Kidney glomerular epithelial cell (primary cell): ENCODE measurements around the gene SRRT.
A peak's percentile ranks its signal among the peaks of the same experiment; 100 is the strongest.
"Not testable (repeated sequence)": the region's sequence is repeated elsewhere in the genome, so short reads cannot be mapped to it uniquely, and the experiment has no call there.

Source experiments
- DNase-seq: peaks from one replicate; lab custom pipeline; 2025; lab: John Stamatoyannopoulos, UW

The SRRT gene

DNA sequence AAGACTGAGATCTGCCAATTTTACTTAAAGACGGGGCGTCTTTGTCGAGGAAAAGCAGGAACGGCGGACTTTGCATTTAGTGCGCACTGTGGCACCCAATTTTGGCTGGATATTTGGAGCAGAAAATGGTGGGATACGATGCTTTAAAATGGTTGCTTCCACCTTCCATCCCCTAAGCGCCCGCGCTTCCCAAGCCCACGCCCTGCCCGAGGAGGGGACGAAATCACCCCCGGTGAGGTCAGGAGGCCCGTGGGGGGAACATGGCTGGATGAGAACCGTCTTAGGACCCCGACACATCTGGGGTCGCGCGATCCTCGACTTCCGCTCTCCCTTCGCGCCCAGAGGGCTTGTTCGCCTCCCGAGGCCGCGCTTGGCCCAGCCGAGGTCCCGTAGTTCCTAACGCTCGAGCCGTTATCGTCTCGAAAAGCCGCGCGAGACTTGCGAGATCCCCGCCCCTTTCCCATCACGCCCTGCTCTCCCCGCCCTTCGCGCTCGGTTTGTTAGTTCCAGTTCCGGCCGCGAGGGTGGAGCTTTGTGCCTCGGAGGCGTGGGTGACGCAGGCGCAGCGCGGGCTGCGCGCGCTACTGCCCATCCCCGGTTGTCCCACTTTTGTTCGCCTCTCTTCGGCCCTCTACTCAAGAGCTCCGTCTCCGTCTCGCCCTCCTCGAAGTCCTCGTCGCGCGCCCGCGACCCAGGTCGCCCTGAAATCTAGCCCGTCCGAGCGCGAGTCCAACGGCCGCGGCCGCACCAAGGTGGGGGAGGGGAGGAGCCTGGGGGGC, at the start of gene SRRT:
Gene SRRT (plus strand): TSS at position 527 of the 779 bp plus-strand sequence. CDS start 488 bp downstream, outside the sequence.
- DNase-seq, result peak; percentile 95

- DNase-seq, result no peak
Measured at GRCh38 chr7:100825215-100825671, 49.7 kb upstream of the SRRT start.

GRCh38 chr7:100825751-100826513, 49.0 kb upstream of the SRRT start:
- DNase-seq, result no peak

DNA sequence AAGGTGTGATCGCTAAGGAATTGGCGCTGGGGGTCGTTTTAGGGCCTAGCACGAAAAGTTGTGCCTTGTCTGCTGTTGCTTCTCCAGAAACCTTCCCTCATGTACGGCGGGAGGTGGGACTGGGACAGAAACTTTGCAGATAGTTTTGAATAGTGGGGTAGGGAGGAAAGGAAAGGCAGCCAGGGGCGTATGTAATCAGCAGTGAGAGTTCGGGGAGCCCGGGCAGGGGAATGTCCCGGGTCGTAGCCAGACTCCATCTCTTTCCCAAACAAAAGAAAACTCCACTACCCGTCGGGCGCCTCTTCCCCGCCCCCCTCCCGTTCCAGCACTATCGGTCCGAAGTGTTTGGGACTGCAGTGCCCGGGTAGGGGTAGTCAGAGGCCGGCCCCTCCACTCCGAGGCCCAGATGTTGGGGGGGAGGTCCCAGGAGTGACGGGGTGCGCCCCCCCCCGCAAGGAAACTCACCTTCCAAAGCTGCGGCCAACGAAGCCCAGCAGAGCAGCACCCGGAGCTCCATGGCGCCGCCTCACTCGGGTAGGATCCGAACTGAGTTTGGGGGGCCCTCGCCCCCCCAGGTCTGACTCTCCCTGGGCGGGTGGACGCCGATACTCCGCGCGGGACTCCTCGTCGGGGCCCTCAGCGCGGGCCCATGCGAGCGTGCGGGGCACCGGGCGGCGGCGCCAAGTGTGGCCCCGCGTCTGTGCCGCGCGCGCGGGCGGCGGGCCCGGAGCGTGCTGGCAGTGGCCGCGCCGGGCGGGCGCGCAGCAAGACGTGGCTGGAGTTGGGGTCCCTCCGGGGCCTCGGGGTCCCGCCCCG, 48.2 kb upstream of the SRRT start:
- no peak for DNase-seq

GRCh38 chr7:100827330-100828226, 47.3 kb upstream of the SRRT start, which contains the start of gene EPHB4:
Gene EPHB4, minus strand, starts transcription at chr7:100827523. Its CDS starts 493 bp downstream, at chr7:100827030.
- DNase-seq, result peak; percentile 75

GRCh38 chr7:100829150-100829716, 45.7 kb upstream of the SRRT start:
- DNase-seq, result no peak

DNA sequence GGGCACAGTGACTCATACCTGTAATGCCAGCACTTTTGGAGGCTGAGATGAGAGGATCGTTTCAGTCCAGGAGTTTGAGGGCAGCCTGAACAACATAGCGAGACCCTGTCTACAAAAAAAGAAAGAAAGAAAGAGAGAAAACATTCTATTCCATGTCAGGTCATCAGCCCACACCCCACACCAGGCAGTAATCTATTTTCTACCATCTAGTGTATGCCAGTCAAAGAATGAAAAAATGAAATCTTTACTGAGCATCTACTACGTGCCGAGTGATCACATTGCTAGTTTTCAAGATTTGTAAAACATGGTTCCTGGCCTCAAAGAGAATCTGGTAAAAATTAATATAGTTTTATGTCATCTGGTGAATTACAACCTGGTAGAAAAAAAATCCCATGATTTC, 44.5 kb upstream of the SRRT start:
- no peak for DNase-seq

DNA sequence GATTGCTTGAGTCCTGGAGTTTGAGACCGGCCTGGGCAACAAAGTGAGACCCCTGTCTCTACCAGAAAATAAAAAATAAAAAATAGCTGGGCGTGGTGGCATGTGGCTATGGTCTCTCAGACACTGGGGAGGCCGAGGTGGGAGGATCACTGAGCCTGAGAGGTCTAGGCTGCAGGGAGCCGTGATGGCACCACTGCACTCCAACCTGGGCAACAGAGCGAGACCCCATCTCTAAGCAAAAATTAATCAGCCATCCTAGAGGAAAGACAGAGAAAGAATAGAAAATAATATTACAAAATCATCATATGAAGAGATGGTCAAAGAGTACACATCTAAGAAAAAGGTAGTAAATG, 42.6 kb upstream of the SRRT start:
- DNase-seq, result no peak

DNA sequence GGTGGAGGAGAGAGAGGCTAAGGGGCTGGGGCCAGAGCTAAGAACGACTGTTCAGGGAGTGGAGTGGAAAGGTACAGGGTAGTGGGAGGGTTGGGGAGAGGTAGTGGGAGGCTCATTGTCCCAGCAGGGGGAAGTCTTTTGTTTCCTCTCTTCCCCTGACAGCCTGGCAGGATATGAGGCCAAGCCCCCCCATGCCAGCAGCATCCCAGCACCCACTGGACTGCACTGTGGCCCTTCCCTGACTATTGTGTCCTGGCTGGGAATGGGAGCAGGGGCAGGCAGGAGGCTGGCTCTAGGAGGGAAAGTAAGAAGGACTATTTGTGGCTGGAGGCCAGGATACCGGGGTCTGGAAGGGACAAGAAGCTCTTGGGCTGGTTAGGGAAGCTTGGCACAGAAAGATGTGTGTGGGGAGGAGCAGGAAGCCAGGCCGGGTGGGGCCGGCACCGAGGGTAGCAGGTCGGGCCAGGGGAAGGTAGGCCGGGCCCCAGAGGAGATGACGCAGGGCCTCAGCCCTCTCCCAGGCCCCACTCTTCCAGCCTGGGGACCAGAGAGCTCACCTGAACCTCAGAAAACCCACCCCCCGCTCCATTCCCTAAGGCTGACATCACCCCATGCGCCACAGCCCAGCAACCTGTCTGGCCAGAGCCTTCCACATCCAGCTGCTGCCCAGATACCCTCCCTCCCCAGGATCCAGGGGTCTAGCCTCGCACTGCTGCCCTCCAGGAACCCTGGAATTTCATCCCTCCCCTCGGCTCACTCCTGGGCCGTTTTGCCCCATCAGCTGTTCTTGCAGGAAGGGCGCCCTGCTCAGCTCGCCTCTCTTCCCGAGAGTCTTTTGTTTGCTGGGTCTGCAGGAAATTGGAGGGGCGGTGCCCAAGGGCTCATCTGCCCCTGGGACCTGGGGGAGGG, 38.7 kb upstream of the SRRT start:
- DNase-seq, result no peak

GRCh38 chr7:100836812-100837098, 38.1 kb upstream of the SRRT start:
- no peak for DNase-seq

DNA sequence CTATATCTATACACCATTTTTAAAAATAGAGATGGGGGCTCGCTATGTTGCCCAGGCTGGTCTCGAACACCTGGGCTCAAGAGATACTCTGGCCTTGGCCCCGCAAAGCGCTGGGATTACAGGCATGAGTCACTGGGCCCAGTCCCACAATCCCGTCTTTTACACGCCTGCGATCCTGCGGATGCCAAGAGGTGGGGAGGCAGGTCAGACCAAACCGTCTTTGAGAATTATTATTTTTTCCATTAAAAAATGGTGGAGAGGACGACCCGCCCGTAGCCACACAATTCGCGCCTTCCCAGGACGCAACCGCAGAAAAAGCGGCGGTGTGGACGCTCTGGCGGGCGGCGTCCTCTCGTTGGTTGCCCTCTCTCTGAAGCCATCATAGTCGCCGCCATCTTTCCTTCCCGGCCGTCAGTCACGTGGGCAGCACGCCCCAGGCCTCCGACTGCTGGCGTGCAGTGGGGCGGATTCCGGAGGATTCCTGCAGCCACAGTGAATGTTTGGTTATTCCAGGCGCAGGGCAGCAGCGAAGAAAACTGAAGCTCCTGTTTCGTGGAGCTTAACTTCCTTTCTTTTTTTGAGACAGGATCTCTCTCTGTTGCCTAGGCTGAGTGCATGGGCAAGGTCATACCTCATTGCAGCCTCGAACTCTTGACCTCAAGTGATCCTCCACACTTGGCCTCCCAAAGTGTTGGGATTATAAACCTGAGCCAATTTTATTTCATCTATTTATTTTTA, 37.6 kb upstream of the SRRT start:
- DNase-seq, result peak; percentile 78

DNA sequence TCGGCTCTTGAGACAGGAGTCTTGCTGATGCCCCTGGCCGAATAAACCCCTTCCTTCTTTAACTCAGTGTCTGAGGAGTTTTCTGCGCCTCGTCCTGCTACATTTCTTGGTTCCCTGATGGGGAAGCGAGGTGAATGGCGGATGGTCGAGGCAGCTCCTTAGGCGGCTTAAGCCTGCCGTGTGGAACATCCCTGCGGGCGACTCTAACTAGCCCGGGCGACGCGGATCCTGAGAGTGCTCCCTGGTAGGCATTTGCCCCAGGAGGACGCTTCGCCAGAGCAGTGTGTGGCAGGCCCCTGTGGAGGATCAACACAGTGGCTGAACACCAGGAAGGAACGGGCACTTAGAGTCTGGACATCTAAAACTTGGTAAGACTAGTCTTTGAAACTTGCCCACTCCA, 35.5 kb upstream of the SRRT start:
- no peak for DNase-seq

GRCh38 chr7:100840470-100841100, 34.3 kb upstream of the SRRT start:
- no peak for DNase-seq

DNA sequence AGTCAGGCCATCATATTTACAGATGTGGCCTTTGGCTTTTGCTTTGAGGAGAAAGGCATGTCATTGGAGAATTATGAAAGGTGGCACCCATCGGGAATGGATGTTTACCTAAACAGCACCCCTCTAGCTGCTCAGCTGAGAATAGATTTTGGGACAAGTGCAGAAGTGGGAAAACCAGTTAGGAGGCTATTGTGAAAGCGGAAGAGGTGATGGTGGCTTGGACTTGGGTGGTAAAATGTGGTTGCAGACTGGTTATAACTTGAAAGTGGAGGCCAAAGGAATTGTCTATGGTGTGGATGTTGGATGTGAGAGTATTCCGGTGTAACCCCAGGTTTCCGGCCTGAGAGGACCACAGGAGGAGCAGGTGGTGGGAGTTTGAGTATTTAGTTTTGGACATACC, 27.5 kb upstream of the SRRT start:
- DNase-seq, result no peak

- DNase-seq, result peak; percentile 85
Measured at GRCh38 chr7:100852048-100852872, 22.6 kb upstream of the SRRT start, which contains the start of gene SLC12A9. Gene SLC12A9, plus strand, starts transcription at chr7:100852713. Its CDS starts 1,485 bp downstream, at chr7:100854198.

DNA sequence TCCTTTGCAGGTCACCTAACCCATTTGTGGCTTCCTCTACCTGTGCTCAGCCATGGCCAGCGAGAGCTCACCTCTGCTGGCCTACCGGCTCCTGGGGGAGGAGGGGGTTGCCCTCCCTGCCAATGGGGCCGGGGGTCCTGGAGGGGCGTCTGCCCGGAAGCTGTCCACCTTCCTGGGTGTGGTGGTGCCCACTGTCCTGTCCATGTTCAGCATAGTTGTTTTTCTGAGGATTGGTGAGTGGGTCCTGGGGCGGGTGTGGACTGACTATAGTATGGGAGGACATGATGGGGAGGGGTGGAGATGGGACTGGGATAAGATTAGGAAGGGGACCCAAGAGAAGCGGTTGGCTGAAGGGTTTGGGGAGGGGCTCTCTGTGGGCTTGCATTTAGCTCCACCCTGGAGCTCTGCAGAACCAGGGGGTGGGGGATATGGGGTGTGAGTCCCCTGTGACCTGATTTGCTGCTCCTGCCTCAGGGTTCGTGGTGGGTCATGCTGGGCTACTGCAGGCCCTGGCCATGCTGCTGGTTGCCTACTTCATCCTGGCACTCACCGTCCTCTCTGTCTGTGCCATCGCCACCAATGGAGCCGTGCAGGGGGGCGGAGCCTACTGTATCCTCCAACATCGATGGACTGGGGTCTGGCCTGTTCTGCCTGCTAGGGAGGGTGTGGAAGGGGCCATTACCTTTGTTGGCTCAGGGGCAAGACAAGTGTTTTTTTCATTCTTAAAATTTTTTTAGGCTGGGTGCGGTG, 20.6 kb upstream of the SRRT start:
- DNase-seq, result no peak

- DNase-seq, result not testable (repeated sequence)
Measured at GRCh38 chr7:100854899-100855298, 20.0 kb upstream of the SRRT start.
